GM20431 (cell line): ENCODE data around the gene ADAM12.

Experiments
- in situ Hi-C: fragments of 300-500 bp; cut with MseI, MboI; formaldehyde crosslinking; loops from one replicate; pipeline ENCODE4 v1.15.0; 2020; ENCODE audit warnings: low sequenced_read_pairs; ENCODE audit not compliant: unreplicated experiment

Gene ADAM12

GRCh38 chr10:126387931-126388911 is at the start of gene ADAM12:
TSS of gene ADAM12 (minus strand) at chr10:126388477. CDS start at chr10:126388145, 332 bp downstream.
- in situ Hi-C loops, result no loop called here

GRCh38 chr10:126437635-126438406 is 49.5 kb upstream of the ADAM12 start:
- in situ Hi-C loops, result no loop called here

GRCh38 chr10:126434235-126434634 is 46.0 kb upstream of the ADAM12 start:
- in situ Hi-C loops, result no loop called here

- in situ Hi-C loops, result no loop called here
These were observed 45.1 kb upstream of the ADAM12 start for GRCh38 chr10:126433351-126433750.

- in situ Hi-C loops, result no loop called here
These were observed 44.2 kb upstream of the ADAM12 start for GRCh38 chr10:126432507-126432906.

GRCh38 chr10:126431816-126432215 is 43.5 kb upstream of the ADAM12 start:
- in situ Hi-C loops, result no loop called here

- in situ Hi-C loops, result no loop called here
These were observed 42.2 kb upstream of the ADAM12 start for GRCh38 chr10:126430512-126430911.

- in situ Hi-C loops, result no loop called here
These were observed 41.0 kb upstream of the ADAM12 start for GRCh38 chr10:126429275-126429674.

- in situ Hi-C loops, result no loop called here
These were observed 37.3 kb upstream of the ADAM12 start for GRCh38 chr10:126425489-126426065.

- in situ Hi-C loops, result no loop called here
These were observed 36.8 kb upstream of the ADAM12 start for GRCh38 chr10:126425032-126425431.

- in situ Hi-C loops, result no loop called here
These were observed 35.6 kb upstream of the ADAM12 start for GRCh38 chr10:126423732-126424491.

GRCh38 chr10:126422567-126422966 is 34.3 kb upstream of the ADAM12 start:
- in situ Hi-C loops, result no loop called here

- in situ Hi-C loops, result no loop called here
These were observed 33.5 kb upstream of the ADAM12 start for GRCh38 chr10:126421756-126422256.

- in situ Hi-C loops, result no loop called here
These were observed 32.5 kb upstream of the ADAM12 start for GRCh38 chr10:126420567-126421300.

GRCh38 chr10:126417220-126417825 is 29.0 kb upstream of the ADAM12 start:
- in situ Hi-C loops, result no loop called here

- in situ Hi-C loops, result no loop called here
These were observed 21.5 kb upstream of the ADAM12 start for GRCh38 chr10:126409821-126410220.

- in situ Hi-C loops, result no loop called here
These were observed 20.8 kb upstream of the ADAM12 start for GRCh38 chr10:126408953-126409641.

GRCh38 chr10:126407831-126408230 is 19.6 kb upstream of the ADAM12 start:
- in situ Hi-C loops, result no loop called here
